Measurements from ENCODE around the gene KRTAP15-1. TPM values are rescaled to one million over a fixed set of nuclear protein-coding genes. Genes with fewer than 3 reads are reported as not detected.

Gene KRTAP15-1
- total RNA-seq, 1 experiment from 2014 or later: not detected

DNA sequence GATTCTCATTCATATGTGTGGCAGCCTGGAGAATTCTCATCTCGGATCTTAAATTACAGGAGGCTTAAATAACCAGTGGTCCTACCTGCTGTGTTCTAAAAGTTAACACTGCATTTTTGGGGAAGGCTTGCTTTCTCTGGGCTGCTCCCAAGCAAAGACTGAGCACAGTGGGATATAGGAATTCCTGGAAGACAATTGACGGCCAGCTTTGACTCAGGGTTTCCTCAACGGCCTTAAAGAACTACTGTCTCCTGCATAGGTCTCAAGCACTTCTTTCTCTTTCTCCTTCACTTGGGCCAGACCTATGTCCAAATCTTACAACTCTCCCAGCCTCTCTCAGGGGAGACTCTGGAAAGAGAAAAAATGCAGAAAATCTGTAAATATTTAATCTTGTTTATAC is 13.3 kb upstream of the KRTAP15-1 start:
- Histone ChIP-seq H3K27me3 (replicated peaks; ENCODE audit: control insufficient read depth, insufficient read depth, low read length) (no peaks in the 10 kb centered on the region), H3K4me1 (no peaks in the 10 kb centered on the region), H3K36me3 (ENCODE audit: control insufficient read depth, insufficient read depth, low read length) (no peaks in the 10 kb centered on the region), H3K9me3 (no peaks in the 10 kb centered on the region), H3K4me3 (ENCODE audit: low read depth, low read length) (no peak overlapping the region)
- Mint-ChIP-seq H3K36me3 (ENCODE audit: insufficient read depth, unreplicated experiment) (no peaks in the 10 kb centered on the region), H3K9me3 (ENCODE audit: unreplicated experiment) (no peaks in the 10 kb centered on the region), H3K4me3 (ENCODE audit: unreplicated experiment) (no peak overlapping the region), H3K4me1 (ENCODE audit: low read depth, unreplicated experiment) (no peaks in the 10 kb centered on the region), H3K27ac (ENCODE audit: unreplicated experiment) (no peak overlapping the region), H3K27me3 (ENCODE audit: insufficient read depth, unreplicated experiment) (peaks cover 17% of the 10 kb centered on the region)
- intact Hi-C loops (cut with micrococcal nuclease; ENCODE audit: unreplicated experiment): no loop called here
- DNase-seq: no peak
- ChIA-PET POLR2A (no interaction called here), CTCF (no interaction called here)
- BruUV-seq (replicated peaks): no TSS peak
- no peak for TF ChIP-seq CTCF (IDR thresholded peaks at IDR 0.05; ENCODE audit: insufficient read depth in 1 of 2, low read depth in 1 of 2, low read length in 1 of 2, severe bottlenecking in 1 of 2, unreplicated experiment in 1 of 2)

DNA sequence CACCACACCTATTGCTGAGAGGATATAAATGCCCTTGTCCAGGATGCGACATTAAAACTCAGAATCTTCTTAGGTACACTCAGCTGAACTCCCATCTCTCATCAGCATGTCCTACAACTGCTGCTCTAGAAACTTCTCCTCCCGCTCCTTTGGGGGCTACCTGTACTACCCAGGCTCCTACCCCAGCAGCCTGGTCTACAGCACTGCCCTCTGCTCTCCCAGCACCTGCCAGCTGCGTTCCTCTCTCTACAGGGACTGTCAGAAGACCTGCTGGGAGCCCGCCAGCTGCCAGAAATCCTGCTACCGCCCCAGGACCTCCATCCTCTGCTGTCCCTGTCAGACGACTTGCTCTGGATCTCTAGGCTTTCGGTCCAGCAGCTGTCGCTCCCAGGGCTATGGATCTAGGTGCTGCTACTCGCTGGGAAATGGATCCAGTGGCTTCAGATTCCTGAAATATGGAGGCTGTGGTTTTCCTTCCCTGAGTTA is 9.9 kb upstream of the KRTAP15-1 start, which contains the start of gene KRTAP13-4:
Gene KRTAP13-4 (plus strand): TSS at position 51 of the 486 bp plus-strand sequence. CDS start 56 bp downstream, at position 107.
- POLR2A ChIA-PET: no interaction called here
- TF ChIP-seq CTCF (IDR thresholded peaks at IDR 0.05; ENCODE audit: insufficient read depth in 1 of 2, low read depth in 1 of 2, low read length in 1 of 2, severe bottlenecking in 1 of 2, unreplicated experiment in 1 of 2): no peak
- intact Hi-C loops (cut with micrococcal nuclease; ENCODE audit: unreplicated experiment): no loop called here
- Histone ChIP-seq H3K4me1 (no peaks in the 10 kb centered on the region), H3K4me3 (ENCODE audit: low read depth, low read length) (no peak within 1 kb of the TSS), H3K9me3 (no peaks in the 10 kb centered on the region), H3K36me3 (ENCODE audit: control insufficient read depth, insufficient read depth, low read length) (no peaks in the 10 kb centered on the region), H3K27me3 (replicated peaks; ENCODE audit: control insufficient read depth, insufficient read depth, low read length) (no peaks in the 10 kb centered on the region)
- DNase-seq: no peak
- CTCF ChIA-PET: no interaction called here
- H3K4me1 Mint-ChIP-seq (ENCODE audit: low read depth, unreplicated experiment): no peaks in the 10 kb centered on the region
- H3K27me3 Mint-ChIP-seq (ENCODE audit: insufficient read depth, unreplicated experiment): peaks cover 17% of the 10 kb centered on the region
- H3K27ac Mint-ChIP-seq (ENCODE audit: unreplicated experiment): no peak within 1 kb of the TSS
- H3K4me3 Mint-ChIP-seq (ENCODE audit: unreplicated experiment): no peak within 1 kb of the TSS
- no peaks in the 10 kb centered on the region for H3K36me3 Mint-ChIP-seq (ENCODE audit: insufficient read depth, unreplicated experiment)
- H3K9me3 Mint-ChIP-seq (ENCODE audit: unreplicated experiment): no peaks in the 10 kb centered on the region
- BruUV-seq (replicated peaks): no TSS peak

DNA sequence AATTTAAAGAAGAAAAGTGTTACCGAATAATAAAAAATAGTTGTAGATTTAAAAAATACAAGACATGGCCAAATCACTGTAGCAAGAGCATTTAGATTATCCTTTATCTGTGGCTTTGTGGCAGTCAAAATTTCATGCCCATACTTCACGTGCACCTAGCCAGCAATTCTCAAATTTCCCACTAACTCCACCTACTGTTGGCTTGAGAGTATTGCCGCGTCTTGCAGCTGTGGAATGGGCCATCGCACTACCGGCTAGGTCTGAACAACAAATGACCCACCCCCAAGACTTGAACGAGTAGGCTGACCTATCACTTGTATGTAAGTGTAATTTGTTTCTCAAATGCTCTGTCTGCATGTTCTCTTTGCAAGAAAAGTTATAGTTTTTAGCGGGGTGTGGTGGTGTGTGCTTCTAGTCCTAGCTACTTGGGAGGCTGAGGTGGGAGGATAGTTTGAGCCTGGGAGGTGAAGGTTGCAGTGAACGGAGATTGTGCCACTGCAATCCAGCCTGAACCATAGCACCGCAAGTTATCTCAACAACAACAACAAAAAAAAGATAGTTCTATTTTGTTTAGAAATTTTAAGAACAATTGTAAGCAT is 5.9 kb upstream of the KRTAP15-1 start:
- H3K27me3 ChIP-seq (replicated peaks; ENCODE audit: control insufficient read depth, insufficient read depth, low read length): no peaks in the 10 kb centered on the region
- 0 out of 2 replicates have a peak, but pooled peaks cover 9% of the 10 kb centered on the region for H3K4me1 ChIP-seq
- Mint-ChIP-seq H3K9me3 (ENCODE audit: unreplicated experiment) (no peaks in the 10 kb centered on the region), H3K36me3 (ENCODE audit: insufficient read depth, unreplicated experiment) (no peaks in the 10 kb centered on the region), H3K27me3 (ENCODE audit: insufficient read depth, unreplicated experiment) (peaks cover 10% of the 10 kb centered on the region), H3K4me1 (ENCODE audit: low read depth, unreplicated experiment) (no peaks in the 10 kb centered on the region), H3K27ac (ENCODE audit: unreplicated experiment) (no peak overlapping the region), H3K4me3 (ENCODE audit: unreplicated experiment) (no peak overlapping the region)
- peak; percentile 41 to 54 for DNase-seq
- CTCF ChIA-PET: interaction anchor here (0.8 to 1.0 kb wide), 2 partner anchors 25 to 95 kb away, joined by 3 to 4 read pairs; no protein-coding TSS in a partner anchor
- no TSS peak for BruUV-seq (replicated peaks)
- no peak overlapping the region for H3K4me3 ChIP-seq (ENCODE audit: low read depth, low read length)
- intact Hi-C loops (cut with micrococcal nuclease; ENCODE audit: unreplicated experiment): loop anchor here (1.0 kb wide), 1 partner anchor 93 kb away; no protein-coding TSS in a partner anchor
- POLR2A ChIA-PET: no interaction called here
- no peaks in the 10 kb centered on the region for H3K9me3 ChIP-seq
- peak; percentile 52 to 62 for TF ChIP-seq CTCF (IDR thresholded peaks at IDR 0.05; ENCODE audit: insufficient read depth in 1 of 2, low read depth in 1 of 2, low read length in 1 of 2, severe bottlenecking in 1 of 2, unreplicated experiment in 1 of 2)
- H3K36me3 ChIP-seq (ENCODE audit: control insufficient read depth, insufficient read depth, low read length): no peaks in the 10 kb centered on the region
